NCI-H1694 treated with DMSO at 0.1 percent for 48 hours (cell line): ENCODE measurements around the gene ZC3H12C.
A peak's percentile ranks its signal among the peaks of the same experiment; 100 is the strongest.

Source experiments
- DNase-seq: peaks from one replicate; lab custom pipeline; 2025; lab: John Stamatoyannopoulos, UW

The ZC3H12C gene

GRCh38 chr11:110098645-110099044, 5.5 kb downstream of the ZC3H12C start:
- DNase-seq = no peak

DNA sequence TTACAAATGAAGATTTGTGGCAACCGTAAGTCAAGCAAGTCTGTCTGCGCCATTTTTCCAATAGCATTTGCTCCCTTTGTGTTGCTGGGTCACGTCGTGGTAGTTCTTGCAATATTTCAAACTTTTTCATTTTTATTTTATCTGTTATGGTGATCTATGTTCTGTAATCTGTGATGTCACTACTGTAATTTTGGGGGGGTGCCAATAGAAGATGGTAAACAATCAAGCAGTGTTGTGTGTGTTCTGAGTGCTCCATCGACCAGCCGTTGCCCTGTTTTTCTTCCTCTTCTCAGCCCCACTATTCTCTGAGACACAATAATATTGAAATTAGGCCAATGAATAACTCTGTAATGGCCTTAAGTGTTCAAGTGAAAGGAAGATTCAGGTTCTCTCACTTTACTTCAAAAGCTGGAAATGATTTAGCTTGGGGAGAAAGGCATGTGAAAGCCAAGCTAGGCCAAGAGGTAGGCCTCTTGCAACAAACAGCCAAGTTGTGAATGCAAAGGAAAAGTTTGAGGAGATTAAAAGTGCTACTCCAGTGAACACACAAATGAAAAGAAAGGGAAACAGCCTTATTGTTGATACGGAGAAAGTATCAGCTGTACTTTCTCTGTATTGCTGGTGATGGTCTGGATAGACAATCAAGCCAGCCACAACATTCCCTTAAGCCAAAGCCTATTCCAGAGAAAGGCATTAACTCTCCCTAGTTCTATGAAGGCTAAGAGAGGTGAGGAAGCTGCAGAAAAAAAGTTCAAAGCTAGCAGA, 7.5 kb downstream of the ZC3H12C start:
- DNase-seq = no peak

DNA sequence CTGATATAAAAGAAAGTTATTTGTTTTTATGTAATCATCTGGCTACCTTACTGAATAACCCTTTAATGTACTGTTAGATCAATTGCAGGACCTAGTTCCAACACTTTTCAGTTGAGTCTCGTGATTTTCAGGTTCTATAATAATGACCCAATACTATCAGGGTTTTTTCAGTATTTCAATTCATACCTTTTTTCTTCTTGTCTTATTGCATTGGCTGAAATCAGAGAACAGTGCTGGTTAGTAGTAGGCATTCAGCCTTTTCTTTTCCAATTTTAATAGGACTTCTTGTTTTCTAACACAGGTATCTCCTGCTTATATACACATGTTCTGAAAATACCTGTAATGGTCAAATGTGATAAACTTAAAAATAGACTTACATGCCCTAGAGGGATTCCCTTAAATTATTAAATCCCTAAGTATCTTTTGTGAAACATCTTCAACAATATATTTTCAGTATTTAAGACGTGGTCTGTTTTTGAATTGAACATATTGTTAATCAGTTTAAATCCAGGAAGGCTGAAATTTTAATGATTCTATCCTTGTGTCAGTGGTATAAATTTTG, 13.6 kb downstream of the ZC3H12C start:
- DNase-seq = no peak

DNA sequence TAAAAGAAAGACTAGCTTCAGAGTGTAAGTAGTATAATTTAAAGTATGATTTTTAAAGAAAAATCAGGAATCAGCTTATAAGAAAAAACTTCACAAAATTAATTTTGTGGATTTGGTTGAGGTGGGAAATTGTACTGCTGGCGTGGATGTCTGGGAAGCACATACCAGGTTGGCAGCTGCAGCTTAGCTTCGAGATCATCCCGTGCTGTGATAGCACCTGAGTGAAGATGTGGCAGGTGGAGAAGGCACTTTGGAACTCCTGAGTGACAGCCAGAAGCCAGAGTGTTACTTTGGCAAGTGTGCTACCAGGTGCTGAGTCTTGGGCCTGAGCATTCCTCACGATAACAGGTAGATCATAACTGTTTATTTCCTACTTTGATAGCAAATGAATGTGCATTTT, 17.7 kb downstream of the ZC3H12C start:
- no peak for DNase-seq

- no peak for DNase-seq
These were observed 19.3 kb downstream of the ZC3H12C start for GRCh38 chr11:110112457-110112856.

DNA sequence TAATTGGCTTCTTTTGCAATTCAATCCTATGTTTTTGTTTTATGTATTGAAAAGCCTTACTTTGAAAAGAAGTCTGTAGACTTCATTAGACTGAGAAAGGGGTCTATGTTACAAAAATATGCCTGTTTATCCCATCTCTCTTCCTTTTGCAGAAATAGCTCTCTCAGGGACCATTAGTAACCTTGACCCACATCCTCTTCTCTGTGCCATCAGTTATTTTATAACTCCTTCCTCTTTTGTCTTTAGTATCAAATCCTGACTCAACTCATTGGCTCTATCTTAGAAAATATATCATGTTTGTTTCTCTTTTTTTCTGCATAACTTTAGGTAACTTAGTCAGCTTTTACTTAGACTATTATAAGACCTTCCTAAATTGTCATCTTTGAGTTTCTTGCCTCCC, 20.3 kb downstream of the ZC3H12C start:
- DNase-seq = no peak

- no peak for DNase-seq
These were observed 20.8 kb downstream of the ZC3H12C start for GRCh38 chr11:110113973-110114372.

- DNase-seq = no peak
These were observed 26.1 kb downstream of the ZC3H12C start for GRCh38 chr11:110119317-110119716.

DNA sequence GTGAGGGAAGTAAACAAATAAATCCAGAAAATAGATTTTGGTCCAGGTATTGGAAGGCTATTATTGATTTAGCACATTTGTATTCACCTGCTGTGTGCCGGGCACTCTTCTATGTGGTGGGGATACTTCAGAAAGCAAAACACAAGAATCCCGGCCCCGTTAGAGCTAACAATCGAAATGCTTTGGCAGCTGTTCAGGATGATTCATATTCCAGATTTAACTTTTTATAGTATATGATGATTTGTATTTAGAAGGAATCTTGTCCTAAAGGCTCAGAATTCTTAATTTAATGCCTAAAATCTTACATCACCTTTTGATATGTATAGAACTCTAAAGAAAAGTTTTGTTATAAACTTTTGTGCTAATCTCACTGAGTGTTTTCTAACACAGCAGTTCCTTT, 28.0 kb downstream of the ZC3H12C start:
- no peak for DNase-seq

DNA sequence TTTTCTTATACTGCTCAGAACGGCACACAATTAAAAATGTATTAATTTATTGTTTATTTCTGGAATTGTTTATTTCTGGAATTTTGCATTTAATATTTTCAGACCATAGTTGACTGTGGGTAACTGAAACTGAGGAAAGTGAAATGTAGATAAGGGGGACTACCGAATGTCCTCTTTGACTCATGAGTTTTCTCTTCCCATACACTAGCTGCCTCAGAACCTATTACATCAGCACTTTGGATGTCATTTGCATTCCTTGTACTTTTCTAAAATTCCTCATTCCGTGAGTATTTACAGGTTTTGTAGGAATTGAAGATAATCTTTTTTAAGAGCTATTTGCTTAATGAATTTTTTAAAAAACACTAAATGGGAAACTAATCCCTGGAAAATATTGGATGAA, 29.8 kb downstream of the ZC3H12C start:
- no peak for DNase-seq

GRCh38 chr11:110124605-110125004, 31.4 kb downstream of the ZC3H12C start:
- no peak for DNase-seq

DNA sequence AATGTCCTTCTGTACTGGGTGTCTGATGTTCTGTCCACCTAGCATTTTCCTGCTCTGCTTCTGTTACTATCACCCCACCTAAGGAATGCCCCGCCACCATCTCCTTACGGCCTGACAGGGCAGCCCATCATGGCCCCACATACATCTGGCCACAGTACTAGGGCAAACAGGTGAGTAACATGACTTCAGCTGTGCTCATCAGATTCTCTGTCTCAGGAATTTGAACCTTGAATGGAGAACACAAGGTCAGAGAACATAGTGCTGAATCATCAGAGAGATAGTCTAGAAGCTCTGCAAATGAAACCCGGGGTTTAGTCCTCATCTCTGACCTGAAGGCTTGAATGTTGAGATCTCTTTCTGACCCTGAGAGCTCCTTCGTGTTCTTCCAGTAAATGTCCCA, 32.4 kb downstream of the ZC3H12C start:
- DNase-seq = no peak

DNA sequence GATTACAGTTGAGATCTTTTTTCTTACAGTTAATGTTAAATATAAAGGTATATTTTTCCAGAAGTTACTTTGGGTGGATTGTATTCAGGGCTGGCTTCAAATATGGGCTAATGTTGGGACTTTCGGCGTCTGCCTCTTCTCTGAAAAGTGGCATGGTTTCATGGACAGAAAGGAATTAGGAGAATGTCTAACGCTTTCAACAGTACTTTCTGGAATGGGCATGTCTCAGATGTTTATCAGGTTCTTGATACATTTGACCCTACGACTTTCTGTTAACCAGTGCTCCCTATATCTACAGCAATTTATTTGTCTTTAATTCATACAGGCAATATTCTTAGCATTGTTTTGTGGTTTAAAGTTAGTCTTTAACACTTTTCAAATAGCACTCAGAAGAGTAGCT, 33.7 kb downstream of the ZC3H12C start:
- DNase-seq = no peak

GRCh38 chr11:110128161-110128560, 35.0 kb downstream of the ZC3H12C start:
- no peak for DNase-seq

DNA sequence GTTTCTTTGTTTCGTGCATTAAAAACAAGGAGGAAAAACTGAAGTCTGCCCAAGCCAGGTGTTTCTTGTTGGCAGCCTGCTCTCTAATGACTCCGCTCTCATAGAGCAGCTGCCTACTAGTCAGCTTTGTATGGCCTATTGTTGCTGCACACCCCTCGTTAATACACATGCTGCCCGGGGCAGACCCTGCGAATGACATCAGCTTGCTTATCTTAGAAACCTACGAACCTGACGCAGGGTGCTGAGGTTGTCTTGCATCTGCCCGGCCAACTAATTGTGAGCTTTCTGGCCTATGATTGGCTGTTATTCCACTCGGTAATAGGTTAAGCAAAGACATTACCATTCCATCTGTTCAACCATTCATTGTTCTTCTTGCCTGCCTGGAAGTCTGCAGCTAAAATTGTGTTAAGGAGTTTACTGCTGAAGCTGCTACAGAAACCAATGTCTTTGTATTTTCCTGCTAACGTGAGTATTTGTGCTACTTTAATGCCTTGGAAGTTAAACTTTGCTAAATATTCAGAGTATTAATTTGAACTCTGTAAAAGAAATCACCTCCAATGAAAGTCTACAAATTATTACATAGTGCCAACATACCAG, 37.5 kb downstream of the ZC3H12C start:
- peak; percentile 52 for DNase-seq

DNA sequence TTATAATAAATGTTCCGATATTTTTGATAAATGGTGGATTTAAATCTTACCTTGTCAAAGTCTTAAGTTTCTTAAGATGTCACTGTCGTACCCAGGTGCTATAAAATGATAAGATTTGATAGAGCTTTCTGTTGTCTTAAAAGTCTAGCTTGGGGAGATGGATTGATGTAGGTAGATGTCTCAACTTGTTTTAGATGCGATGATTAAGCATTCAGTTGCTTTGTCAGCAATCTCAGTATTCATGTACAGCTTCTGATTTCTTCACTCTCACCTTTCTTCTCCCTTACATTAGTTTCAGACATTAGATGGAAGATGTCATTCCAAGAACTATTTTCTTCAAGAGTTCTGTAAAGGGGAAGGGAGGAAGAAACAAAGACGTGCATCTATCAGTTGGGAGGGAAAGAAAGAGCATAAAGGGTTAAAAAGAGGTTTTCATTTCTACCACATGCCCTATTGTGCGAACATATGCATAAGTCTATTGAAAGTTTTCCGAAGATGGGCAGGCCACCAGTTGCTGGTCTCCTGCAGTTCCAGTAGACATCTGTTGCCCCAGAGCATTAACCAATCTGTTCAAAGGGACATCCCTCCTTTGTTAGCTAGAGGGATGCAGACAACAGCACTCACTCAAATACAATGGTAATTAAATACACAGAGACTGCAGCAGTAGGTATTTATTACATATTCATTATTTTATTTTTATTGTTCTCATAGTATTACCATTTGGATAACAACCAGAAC, 38.4 kb downstream of the ZC3H12C start:
- no peak for DNase-seq

DNA sequence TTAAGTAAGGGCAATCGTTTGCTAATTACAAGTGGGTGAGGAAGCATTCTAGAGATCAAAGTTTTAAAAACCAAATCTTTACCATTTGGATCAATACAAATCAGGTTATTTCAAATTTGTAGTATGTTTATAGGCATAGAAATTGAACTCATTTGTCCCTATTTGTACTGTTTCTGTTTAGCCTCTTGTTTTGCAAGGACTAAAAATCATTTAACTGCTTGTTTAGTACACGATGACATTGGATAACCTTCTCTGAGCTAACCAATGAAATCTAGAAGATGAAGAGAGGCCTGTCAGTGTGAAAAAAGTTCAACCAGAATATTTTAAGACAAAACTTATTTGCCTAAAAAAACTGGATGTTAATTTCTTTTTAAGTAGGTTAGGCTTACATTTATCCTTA, 40.0 kb downstream of the ZC3H12C start:
- no peak for DNase-seq

DNA sequence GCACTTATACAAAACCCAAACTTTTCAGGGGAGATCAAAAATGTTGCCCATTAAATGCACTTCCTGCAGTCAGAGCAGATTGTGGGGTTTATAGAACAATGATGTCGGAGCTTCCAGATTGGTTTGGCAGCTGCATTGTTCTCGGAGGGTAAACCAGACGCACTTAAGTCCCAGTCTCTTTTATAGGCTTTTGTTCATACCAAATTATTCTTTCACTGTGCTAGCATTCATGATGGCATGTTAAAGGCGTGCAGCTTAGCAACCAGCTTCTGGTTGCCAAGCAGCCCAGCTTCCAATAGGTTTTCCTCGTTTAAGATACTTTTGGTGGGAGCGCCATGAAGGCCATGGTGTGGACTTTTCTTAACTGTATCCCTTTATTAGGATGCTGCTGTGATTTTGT, 40.9 kb downstream of the ZC3H12C start:
- no peak for DNase-seq

DNA sequence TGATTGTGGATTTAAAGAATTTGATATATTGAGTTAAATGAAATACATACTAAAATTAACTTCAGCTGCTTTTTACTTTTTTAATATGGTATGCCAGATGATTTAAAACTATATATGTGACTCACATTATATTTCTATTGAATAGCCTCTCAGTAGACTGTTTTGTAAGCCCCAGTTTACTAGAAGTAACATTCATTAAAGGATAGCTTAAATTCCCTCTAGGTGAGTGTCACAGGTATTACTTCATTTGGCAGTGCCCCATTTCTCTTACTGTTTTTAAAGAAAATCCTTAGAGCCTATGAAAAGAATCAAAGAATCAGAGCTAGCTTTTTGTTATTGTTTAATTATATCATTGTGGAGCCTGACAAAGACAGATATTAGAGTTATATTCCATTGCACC, 48.6 kb downstream of the ZC3H12C start:
- DNase-seq = no peak

DNA sequence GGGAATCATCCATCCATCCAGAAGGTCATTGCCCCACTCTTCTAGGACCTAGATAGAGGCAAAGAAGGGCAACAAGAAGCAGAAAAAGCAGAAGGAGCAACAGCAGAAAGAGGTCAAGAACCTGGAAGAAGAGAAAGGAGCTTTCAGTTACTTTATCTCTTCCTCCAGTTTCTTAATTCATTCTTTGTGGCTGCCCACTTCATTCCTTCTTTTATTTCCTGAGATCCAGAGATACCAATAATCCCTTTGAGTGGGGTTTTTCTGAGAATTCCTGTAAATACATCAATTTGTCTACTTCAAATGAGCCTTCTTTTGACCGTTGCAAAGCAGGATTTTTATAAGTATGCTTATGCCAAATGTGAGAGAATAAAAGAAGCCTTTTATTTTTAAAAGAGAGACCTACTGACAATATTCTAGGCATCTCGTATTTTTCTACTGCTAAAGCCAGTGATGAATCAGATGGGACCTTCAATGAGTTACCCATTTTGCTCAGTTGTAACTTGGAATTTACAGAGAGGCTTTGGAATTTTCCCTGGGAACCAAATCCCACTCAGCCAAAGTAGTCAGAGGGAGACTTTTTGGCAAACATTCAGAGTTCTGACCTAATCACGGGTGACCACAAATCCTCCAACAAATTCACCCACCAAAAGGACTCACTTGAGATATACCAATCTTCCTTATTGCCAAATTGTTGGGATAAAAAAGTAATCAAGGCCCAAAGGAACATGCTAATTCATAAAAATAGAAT, 54.9 kb downstream of the ZC3H12C start:
- no peak for DNase-seq

DNA sequence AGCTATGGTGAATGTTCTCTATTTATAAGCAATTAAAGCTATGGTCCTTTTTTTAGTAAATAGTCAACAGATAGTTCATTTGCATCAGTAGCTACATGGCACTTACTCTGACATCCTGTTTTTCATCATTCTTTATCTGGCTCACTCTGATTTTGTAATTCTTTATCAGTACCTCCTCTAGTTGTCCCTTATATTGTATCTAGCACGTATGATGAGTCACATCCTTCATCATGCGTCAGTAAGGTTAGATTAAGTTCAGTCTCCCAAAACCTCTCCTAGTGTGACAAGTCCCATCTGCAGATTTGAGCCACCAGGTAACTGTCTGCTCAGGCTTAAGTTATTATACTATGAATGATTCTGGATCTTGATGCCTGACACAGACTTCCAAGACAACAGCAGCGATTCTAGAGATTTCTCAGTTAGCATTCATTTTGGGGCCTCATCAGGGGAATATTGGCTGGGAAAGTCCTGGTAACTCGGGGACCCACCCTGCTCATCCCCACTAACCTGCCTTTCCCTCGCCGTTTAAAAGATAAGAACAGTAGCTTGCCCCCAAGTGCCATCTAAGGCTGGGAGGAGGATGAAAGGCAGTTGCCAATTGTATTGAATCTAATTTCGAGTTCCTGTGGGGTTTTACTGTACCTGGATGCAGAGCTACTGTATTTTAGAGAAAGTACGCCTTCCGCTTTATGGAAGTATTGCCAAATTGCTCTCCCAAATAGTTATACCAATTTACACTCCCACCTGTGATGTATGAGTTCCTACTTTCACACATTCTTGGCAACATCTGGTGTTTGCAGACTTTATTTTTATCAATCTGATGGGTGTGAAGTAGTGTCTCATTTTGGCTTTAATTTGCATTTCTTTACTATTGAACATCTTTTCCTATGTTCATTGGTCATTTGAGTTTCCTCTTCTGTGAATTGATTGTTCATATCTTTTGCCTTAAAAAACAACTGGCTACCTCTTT, 55.9 kb downstream of the ZC3H12C start:
- no peak for DNase-seq
